NCI-H345 (cell line): Measurements from ENCODE around the gene RIC3.

ENCODE experiments used
- DNase-seq: peaks from one replicate; lab custom pipeline; 2025; lab: John Stamatoyannopoulos, UW

Gene RIC3

DNA sequence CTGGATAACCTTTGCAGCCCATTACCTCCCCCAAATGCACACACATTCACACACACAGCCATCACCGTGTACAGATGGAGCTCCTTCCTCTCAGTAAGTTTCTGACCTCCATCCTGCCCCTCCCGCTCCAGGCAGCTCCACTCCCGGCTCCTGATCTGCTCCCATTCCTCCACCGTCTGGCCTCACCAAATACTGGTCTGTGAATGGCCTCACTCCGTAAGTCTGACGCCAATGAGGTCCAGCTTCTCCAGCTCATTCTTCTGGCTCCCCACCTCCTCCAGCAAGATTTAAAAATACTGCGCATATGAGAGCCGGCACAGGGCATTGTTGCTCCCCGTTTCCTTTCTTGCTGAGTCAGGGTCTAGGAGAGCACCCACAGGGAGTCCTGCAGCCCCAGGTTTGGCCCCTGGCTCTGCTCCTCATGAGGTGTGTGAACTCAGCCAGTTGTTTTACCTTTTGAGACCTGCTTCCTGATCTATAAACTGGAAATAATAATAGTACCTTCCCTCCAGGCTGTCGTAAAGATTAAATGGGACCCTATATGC, 101.8 kb downstream of the RIC3 start:
- DNase-seq: no peak

DNA sequence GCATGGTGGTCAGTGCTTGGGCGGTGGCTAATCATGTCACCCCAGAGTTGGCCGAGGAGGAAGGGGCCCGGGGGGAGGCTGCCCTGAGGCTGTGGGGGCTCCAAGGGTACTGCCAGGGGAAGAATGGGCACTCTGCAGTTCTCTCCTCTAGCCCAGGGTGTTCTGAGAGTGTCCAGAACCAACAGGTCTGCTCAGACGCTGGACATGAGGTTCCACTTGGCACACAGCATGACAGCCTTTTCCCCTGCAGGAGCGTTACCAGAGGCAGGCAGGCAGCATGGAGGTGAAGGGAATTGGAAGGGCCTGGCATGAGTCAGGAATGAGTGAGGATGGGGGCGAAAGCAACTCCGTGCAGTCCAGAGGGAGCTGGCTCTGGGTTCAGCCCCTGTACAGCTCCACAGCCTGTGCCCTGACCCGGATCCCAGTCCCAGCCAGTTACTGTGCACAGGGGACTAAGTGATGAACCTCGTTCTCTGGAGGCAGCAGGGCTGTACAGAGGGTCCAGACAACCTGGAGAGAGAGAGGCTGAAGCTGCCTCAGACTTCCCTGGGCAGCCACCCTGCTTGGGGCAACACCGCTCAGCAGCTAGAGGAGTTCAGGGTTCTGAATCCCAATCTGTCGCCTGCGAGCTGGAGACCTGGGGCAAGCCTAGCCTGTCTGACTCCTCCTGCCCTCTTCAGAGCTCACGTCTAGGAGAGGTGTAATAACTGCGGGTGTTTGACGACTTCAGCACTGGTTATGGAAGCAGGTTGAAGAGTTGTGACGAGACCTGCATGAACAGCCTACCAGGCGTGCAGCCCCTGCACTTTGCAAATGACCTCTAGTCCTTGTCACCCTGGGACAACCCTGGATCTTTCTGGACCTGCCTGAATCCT, 102.6 kb downstream of the RIC3 start:
- no peak for DNase-seq

- DNase-seq: no peak
Observed at GRCh38 chr11:8065031-8065430, 103.8 kb downstream of the RIC3 start.

- DNase-seq: no peak
Observed at GRCh38 chr11:8063324-8063723, 105.5 kb downstream of the RIC3 start.

DNA sequence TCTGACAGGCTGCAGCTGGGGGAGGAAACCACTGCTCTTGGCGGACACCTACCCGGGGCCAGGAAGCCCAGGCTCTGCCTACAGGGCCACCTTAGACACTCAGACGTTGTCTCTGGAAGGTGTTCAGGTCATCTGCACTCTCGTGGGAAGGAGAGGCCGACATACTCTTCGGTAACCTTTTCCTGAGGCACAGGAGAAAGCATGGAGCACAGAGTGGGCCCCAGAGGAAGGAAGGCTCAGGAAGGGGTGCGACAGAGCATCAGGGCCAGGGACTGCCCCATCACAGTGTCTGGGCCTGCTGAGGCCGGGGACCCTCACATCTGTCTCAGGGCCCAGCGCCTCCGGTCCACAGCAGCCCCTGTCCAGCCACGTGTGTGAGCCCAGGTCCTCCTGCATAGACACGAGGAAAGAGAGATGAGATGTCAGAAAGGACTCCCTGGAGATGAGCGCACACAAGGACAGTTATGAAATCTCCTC, 106.0 kb downstream of the RIC3 start:
- no peak for DNase-seq

DNA sequence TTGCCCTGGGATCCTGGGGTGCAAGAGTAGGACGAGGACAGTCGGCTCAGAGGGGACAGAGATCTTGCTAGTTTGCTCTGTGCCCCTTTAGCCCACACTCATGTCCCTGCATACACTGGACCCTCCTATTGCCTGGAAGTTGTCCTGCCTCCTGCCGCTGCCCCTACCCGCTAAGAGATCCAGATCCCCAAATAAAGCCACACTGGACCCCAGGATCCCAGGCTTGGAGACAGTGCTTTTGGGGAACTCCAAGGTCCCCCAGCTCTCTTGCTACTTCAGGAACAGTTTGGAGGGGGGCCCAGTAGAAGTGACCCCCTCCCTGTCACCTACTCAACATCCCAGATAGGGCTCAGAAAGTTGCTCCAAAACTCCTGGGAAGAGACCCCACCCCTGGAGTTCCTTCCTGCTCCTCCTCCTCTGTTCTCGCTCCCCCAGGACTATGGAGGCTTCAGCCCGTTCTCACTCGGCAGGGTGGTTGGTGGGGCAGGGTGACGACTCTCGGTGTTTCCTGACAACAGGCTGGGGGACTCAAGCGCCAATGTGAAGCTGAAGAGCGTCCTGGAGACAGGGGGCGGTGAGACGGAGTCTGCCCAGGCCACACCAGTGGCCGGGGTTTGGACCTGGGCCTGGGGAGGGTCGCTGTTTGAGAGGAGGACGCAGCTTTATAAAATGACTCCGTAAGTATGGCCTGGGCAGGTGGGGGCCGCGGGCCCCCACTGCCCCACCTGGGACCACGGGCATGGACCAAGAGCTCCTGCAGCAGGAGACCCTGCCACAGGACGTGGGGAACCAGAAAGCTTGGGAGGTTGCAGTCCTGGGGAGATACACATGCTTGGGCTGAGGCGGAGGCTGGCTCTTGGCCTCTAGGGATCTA, 107.0 kb downstream of the RIC3 start:
- no peak for DNase-seq

DNA sequence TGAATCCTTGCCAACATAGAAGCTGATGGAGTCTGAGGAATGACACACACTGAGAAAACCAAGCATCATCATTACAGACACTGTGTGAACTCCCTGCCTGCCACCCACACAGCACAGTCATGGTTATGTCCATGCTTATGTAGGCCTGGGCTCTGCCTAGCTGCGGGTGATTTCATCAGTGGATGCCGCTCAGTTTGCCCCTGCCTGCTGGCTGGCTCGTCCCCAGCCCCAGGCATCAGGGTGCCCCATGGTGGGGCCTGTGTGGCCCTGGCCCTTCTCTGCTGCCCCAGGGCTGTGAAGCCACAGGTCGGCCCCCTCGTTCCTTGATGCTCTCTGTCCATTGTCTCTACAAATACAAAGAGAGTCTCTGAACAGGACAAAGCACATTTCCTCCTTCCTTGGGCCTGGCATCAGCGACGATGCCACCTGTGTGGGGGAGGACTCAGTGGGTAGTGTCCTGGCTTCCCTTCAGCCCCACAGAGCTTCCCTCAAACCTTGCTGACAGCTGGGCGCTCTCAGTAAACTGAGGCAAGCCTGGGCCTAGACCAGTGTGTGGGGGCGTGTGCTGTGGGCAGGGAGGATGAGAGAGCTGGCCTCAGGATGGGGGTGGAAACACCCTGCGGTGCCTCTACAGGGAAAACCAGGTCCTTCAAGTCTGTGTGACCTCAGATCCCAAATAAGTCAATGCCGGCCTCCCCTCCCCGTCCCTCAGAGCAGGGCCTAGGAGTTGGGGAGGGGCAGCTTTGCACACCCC, 107.8 kb downstream of the RIC3 start:
- DNase-seq: no peak

GRCh38 chr11:8060146-8060719, 108.6 kb downstream of the RIC3 start:
- DNase-seq: no peak

GRCh38 chr11:8059571-8060011, 109.2 kb downstream of the RIC3 start:
- DNase-seq: no peak

- no peak for DNase-seq
Observed at GRCh38 chr11:8059030-8059429, 109.8 kb downstream of the RIC3 start.

GRCh38 chr11:8058216-8058615, 110.6 kb downstream of the RIC3 start:
- DNase-seq: no peak

- no peak for DNase-seq
Observed at GRCh38 chr11:8056810-8057463, 111.9 kb downstream of the RIC3 start.
